Neural crest cell (in vitro differentiated cells): Measurements from ENCODE around the gene TEX13A. TPM values are rescaled to one million over a fixed set of nuclear protein-coding genes. Genes with fewer than 3 reads are reported as not detected.
"Not testable (repeated sequence)": the region's sequence is repeated elsewhere in the genome, so short reads cannot be mapped to it uniquely, and the experiment has no call there.

Source experiments
- DNase-seq: peaks from one replicate; pipeline ENCODE4 v3.0.0; 2021; ENCODE audit warnings: low read depth, mixed read lengths, low spot score
- H3K27ac Mint-ChIP-seq: one replicate; pipeline ENCODE4 v1.8.0; 2021; ENCODE audit warnings: mild to moderate bottlenecking, mixed read lengths; ENCODE audit not compliant: unreplicated experiment
- H3K27me3 Mint-ChIP-seq: 2 replicates; pipeline ENCODE4 v1.8.0; 2021; ENCODE audit warnings: low read depth, mild to moderate bottlenecking, mixed read lengths
- H3K36me3 Mint-ChIP-seq: 2 replicates; pipeline ENCODE4 v1.8.0; 2021; ENCODE audit warnings: low read depth, mild to moderate bottlenecking, mixed read lengths
- H3K4me1 Mint-ChIP-seq: 2 replicates; pipeline ENCODE4 v1.8.0; 2021; ENCODE audit warnings: mixed read lengths
- H3K4me3 Mint-ChIP-seq: one replicate; pipeline ENCODE4 v1.8.0; 2021; ENCODE audit warnings: mild to moderate bottlenecking, mixed read lengths
- H3K9me3 Mint-ChIP-seq: 2 replicates; pipeline ENCODE4 v1.8.0; 2021; ENCODE audit warnings: mixed read lengths
- CTCF ChIP-seq: fragments of 200-600 bp; sonication (generic); conservative IDR thresholded peaks from 2 replicates; pipeline ENCODE4 v1.5.0; 2021; ENCODE audit warnings: antibody characterized with exemption, mild to moderate bottlenecking
- total RNA-seq: library from RNA; stranded (reverse); gene quantifications from 2 replicates; pipeline ENCODE4 v1.2.1, GENCODE V29; 2021

The TEX13A gene
- total RNA-seq, 1 donor from 2014 or later = not detected

DNA sequence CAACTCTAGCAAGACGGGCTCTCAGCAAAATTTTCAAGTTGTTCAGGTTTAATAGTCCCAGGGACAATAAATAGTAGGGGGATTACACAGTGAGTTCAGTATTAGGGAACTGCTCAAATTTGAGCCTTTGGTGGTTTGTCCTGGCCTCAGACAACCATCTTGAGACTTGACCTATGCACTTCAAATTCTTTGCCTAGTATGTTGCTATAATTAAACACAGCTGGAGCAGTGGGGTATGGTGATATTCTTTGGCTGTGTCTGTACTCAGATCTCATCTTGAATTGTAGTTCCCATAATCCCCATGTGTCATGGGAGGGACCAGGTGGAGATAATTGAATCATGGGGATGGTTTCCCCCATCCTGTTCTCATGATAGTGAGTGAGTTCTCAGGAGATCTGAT lies 43.3 kb upstream of the TEX13A start:
- Mint-ChIP-seq H3K27me3 (no peaks in the 10 kb centered on the region), H3K36me3 (no peaks in the 10 kb centered on the region), H3K9me3 (peaks cover 9% of the 10 kb centered on the region), H3K4me1 (no peaks in the 10 kb centered on the region), H3K4me3 (no peak overlapping the region), H3K27ac (no peak overlapping the region)
- DNase-seq = no peak
- no peak for TF ChIP-seq CTCF

DNA sequence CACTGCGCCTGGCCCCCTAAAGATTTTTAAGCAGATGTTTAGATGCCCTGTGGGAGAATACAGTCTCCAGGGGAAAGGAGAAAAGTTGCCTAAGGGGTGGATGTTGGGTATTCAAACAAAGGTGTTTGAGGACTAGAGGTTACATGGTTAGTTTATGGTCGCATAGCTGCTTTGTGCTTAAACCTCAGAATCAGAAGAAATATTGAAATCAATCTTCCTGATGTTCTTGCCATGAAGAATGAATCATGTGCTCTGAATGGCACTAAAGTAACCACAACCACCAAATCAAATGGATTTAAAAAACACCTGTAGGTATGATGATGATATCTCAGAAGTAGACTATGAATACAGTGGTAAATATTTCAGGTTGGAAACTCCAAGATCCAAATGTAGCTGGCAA lies 42.7 kb upstream of the TEX13A start:
- H3K36me3 Mint-ChIP-seq = no peaks in the 10 kb centered on the region
- H3K4me3 Mint-ChIP-seq = no peak overlapping the region
- no peak overlapping the region for H3K27ac Mint-ChIP-seq
- TF ChIP-seq CTCF = no peak
- H3K9me3 Mint-ChIP-seq = peaks cover 9% of the 10 kb centered on the region
- DNase-seq = no peak
- no peaks in the 10 kb centered on the region for H3K27me3 Mint-ChIP-seq
- no peaks in the 10 kb centered on the region for H3K4me1 Mint-ChIP-seq

DNA sequence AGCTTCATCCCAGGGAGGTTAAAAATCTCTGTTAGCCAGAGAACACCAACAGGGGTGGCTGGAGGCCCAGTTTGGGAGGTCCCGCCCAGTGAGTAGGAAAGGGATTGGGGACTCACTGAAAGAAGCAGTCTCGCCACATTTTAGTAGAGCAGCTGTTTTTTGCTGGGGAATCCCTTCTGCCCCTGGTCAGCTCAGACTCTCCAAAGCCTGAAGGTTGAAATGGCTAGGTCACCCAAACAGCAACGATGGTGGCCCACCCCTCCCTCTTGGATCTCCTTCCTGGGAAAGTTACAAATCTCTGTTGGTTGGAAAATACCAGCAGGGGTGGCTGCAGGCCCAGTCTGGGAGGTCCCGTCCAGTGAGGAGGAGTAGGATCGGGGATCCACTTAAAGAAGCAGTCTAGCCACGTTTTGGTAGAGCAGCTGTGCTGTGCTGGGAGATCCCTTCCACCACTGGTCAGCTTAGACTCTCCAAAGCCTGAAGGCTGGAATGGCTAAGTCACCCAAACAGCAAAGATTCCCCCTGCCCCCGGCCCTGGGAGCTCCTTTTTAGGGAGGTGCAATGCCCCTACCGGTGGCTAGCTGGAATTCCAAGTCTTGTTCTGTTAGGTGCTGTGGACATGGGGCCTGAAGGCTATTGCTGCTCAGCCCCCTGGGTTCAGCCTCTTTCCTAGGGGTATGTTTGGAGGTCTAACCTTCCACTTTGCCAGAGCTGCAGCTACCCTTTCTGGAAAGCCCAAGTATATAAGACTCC lies 40.0 kb upstream of the TEX13A start:
- no peak overlapping the region for H3K4me3 Mint-ChIP-seq
- TF ChIP-seq CTCF = no peak
- no peaks in the 10 kb centered on the region for H3K4me1 Mint-ChIP-seq
- H3K36me3 Mint-ChIP-seq = no peaks in the 10 kb centered on the region
- peaks cover 2% of the 10 kb centered on the region for H3K27me3 Mint-ChIP-seq
- H3K27ac Mint-ChIP-seq = no peak overlapping the region
- no peak for DNase-seq
- H3K9me3 Mint-ChIP-seq = peaks cover 9% of the 10 kb centered on the region

DNA sequence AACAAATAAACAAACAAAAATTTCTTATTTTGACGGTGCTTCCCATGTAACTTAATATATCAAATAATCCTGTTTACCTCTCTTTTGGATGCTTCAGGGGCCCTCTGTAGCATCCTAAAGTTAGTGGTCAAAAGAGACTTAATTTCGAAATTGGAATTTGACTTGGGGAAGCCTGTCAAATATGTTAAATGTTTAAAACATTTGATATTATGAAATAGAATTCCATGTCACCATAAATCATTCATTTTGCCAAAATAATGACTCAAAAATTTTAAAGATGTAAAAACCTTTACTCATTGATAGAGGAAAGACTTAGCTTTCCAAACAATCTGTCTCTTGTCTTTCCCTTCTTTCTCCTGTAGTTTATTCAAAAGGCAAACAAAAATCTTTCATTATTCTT lies 20.6 kb upstream of the TEX13A start:
- Mint-ChIP-seq H3K27me3 (no peaks in the 10 kb centered on the region), H3K36me3 (no peaks in the 10 kb centered on the region), H3K9me3 (peaks cover 3% of the 10 kb centered on the region), H3K27ac (no peak overlapping the region), H3K4me1 (no peaks in the 10 kb centered on the region), H3K4me3 (no peak overlapping the region)
- no peak for DNase-seq
- TF ChIP-seq CTCF = no peak

DNA sequence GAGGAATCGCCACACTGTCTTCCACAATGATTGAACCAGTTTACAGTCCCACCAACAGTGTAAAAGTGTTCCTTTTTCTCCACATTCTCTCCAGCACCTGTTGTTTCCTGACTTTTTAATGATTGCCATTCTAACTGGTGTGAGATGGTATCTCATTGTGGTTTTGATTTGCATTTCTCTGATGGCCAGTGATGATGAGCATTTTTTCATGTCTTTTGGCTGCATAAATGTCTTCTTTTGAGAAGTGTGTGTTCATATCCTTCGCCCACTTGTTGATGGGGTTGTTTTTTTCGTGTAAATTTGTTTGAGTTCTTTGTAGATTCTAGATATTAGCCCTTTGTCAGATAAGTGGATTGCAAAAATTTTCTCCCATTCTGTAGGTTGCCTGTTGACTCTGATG lies 16.9 kb upstream of the TEX13A start:
- not testable (repeated sequence) for H3K9me3 Mint-ChIP-seq, H3K27me3 Mint-ChIP-seq, DNase-seq, H3K27ac Mint-ChIP-seq, H3K4me1 Mint-ChIP-seq, H3K4me3 Mint-ChIP-seq, H3K36me3 Mint-ChIP-seq

DNA sequence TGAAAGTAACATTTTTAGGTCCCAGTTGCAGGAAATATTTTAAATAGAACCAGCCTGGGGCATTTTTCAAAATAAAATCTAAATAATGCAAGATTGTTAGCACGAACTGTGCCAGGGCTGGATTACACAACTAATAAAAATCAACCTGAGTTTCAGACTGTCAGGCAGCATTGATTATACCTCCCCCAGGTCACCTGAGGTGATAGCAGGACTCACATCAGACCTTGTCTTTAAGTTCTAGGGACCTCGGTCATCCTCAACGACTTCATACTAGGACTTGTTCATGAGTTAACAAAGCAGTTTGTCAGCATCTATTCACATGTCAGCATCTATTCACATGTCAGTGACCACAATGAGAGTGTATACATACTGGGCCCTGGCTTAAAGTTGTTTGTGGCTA lies 8.7 kb upstream of the TEX13A start:
- no peaks in the 10 kb centered on the region for H3K27me3 Mint-ChIP-seq
- DNase-seq = no peak
- peaks cover 7% of the 10 kb centered on the region for H3K4me1 Mint-ChIP-seq
- H3K27ac Mint-ChIP-seq = no peak overlapping the region
- no peak overlapping the region for H3K4me3 Mint-ChIP-seq
- no peak for TF ChIP-seq CTCF
- H3K9me3 Mint-ChIP-seq = peaks cover 2% of the 10 kb centered on the region
- H3K36me3 Mint-ChIP-seq = no peaks in the 10 kb centered on the region
